GM12872 (cell line): ENCODE results near the gene CACNB2.

Experiments
- TF ChIP-seq, protein P1 (sequence below): IDR thresholded peaks from 3 replicates; pipeline ENCODE4 v1.5.1; 2011; ENCODE audit warnings: low read depth, mild to moderate bottlenecking, low read length, moderate library complexity; ENCODE audit not compliant: insufficient read depth

The CACNB2 gene

DNA sequence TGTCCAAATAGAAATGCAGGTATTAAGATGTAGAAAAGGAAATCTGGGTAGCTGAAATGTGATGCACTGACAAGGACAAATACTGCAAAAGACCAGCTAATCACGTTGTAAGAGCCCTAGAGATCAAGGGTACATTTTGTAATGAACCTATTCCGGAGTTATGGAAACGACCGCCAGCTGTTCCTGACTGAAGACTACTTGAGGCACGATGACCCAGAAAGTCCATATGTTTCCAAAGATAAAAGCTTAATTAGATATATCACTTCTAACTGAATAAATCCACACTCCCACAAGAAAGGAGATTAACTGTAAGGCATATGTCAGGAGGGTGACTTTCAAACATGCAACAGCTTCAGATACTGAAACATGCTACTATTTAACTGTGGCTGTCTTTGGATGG is 257.7 kb downstream of the CACNB2 start:
- TF ChIP-seq, protein P1, sequence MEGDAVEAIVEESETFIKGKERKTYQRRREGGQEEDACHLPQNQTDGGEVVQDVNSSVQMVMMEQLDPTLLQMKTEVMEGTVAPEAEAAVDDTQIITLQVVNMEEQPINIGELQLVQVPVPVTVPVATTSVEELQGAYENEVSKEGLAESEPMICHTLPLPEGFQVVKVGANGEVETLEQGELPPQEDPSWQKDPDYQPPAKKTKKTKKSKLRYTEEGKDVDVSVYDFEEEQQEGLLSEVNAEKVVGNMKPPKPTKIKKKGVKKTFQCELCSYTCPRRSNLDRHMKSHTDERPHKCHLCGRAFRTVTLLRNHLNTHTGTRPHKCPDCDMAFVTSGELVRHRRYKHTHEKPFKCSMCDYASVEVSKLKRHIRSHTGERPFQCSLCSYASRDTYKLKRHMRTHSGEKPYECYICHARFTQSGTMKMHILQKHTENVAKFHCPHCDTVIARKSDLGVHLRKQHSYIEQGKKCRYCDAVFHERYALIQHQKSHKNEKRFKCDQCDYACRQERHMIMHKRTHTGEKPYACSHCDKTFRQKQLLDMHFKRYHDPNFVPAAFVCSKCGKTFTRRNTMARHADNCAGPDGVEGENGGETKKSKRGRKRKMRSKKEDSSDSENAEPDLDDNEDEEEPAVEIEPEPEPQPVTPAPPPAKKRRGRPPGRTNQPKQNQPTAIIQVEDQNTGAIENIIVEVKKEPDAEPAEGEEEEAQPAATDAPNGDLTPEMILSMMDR: no peak

DNA sequence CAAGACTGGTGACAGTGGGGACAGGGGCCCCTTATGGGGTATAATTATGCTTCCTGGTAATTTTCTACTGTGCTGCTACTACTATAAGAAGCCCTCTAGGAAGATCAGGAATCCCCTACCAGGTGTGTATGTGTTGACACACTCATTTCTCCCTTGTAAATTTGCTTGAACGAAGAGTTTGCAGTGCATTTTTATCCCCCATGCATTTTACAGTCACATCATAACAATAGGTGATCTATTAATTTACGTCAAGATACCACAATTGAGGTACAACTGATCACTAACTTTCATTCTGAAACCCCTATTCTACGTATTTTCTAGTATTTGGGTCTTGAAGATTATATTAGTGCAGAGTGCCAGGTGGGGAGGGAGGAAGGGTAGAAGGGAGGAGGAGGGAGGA is 258.9 kb downstream of the CACNB2 start:
- TF ChIP-seq, protein P1: no peak

DNA sequence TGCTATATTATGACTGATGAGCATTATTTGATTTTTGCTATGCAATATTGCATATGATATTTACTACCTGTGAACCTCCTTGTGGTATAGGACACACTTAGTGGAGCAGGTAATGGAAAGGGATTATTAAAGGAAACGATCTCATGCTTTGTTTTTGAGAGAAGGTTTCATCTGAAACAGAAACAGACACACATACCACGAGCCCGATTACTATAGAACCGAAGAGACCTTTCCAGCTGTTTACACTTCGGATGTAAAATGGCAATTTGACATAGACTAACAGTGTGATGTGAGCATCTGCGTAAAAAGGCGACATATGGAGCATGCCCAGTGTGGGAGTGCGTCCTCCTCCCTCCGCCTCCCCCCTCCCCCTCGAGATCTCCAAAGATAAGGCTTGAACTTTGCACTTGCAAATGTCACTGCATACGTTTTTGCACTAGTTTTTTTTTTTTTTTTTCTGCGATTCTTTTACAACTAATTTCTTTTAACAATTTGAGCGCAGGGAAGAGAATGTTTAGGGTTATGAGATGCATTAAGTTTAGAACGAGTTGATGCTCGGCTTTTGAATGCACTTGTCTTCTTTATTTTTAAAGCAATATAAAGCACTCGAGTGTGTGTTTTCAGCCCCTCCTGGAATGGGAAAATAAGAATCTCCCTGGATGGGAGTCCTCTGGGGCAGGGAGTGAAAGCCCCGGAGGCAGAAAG is 260.1 kb downstream of the CACNB2 start:
- TF ChIP-seq, protein P1: no peak

DNA sequence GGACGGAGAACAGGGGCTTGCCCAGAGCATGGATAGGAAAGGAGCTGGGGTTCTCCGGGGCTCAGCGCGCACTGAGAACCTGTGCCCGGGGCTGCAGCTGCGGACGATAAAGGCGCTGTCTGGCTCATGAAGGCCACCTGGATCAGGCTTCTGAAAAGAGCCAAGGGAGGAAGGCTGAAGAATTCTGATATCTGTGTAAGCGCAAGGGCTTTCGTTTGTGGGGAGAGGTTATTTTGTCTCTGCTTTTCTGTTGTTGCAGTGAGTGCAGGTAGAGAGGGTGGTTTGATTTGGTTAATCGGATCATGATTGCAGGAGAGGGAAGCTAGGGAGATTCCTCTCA is 260.7 kb downstream of the CACNB2 start:
- TF ChIP-seq, protein P1: no peak

DNA sequence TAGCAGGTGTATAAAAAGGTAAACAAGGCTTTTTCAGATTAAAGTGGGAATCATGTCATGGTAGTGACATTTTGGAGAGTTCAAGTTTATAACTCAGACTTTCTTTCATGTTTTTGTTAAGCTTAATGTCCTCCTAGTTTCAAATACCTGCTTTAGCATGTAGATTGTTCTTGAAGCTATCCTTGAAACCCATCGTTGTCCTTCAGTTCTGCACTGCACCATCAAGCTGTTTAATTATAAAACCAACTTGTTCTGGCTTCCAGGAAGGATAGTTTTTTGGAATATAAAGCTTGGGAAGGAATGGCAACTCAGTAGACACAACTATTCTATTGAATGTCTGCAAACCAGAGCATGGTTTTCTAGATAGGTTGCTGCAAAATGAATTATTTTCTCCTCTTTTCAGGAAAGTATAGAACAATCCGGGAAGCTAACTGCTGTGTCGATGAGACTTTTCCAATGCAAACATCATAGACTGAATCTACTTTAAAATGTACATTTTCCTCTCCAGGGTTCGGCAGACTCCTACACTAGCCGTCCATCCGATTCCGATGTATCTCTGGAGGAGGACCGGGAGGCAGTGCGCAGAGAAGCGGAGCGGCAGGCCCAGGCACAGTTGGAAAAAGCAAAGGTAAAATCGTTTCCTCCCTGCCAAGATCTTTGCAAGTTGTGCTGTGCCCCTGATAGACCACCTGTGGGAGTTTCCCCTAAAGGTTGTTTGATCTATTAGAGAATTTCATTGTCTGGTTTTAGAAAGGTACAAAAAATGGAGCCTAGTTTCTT is 261.4 kb downstream of the CACNB2 start:
- TF ChIP-seq, protein P1: no peak

DNA sequence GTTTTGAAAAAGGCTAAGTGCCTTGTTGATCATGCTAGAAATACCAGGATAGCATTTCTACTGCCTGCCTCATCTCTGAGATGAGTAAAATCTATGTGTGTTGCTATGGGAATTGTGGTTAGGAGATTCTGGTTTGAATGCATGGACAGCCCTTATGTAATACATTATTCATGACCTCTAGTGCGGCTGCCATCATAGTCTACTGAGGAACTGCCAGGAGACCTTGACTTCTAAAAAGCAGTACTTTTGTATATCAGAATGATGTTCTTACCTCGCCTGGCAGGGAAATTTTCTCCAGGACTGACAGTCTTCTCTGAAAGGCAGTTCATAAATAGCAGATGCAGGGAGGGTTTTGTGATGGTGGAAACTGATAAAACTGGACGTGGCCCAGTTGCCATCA is 262.6 kb downstream of the CACNB2 start:
- TF ChIP-seq, protein P1: no peak

DNA sequence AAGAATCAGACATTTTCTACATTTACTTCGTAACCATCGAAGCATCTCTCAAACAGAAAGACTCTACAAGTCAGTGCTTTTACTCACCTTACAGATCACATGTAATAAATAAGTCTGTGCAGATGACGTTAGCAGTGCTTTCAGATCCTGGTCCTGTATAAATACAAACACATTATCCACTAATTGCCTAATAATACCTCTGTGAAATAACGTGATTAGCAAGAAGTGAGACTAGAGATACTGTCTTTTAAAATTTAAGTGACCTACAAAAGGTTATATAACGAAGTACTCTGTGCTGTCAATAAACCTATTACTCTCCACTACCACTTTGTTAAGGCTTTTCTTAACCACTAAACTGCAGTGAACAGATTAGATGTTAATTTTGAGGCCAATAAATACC is 264.3 kb downstream of the CACNB2 start:
- TF ChIP-seq, protein P1: no peak
